ENCODE measurements around the gene CFAP45.
A peak's percentile ranks its signal among the peaks of the same experiment; 100 is the strongest.

The CFAP45 gene

GRCh38 chr1:159918352-159919200 is 18.6 kb upstream of the CFAP45 start:
- H3K4me3 ChIP-seq (ENCODE audit: low read depth, low read length) = no peak overlapping the region
- TF ChIP-seq CTCF (IDR thresholded peaks at IDR 0.05; ENCODE audit: insufficient read depth, low read length, missing control alignments) = no peak
- CTCF ChIA-PET = interaction anchor here (1.5 to 23.7 kb wide), 4 partner anchors 17 to 120 kb away, joined by 3 to 1031 read pairs (median 13); no protein-coding TSS in a partner anchor
- POLR2A ChIA-PET = interaction anchor here (0.5 kb wide), 1 partner anchor 41 kb away, joined by 3 read pairs; no protein-coding TSS in a partner anchor
- no peak for DNase-seq (ENCODE audit: low read depth, low spot score)

- TF ChIP-seq CTCF (IDR thresholded peaks at IDR 0.05; ENCODE audit: insufficient read depth, low read length, missing control alignments) = no peak
- ChIA-PET POLR2A (no interaction called here), CTCF (interaction anchor here (1.5 to 4.5 kb wide), 3 partner anchors 18 to 119 kb away, joined by 3 to 17 read pairs (median 9); no protein-coding TSS in a partner anchor)
- H3K4me3 ChIP-seq (ENCODE audit: low read depth, low read length) = no peak overlapping the region
- DNase-seq (ENCODE audit: low read depth, low spot score) = no peak
These were observed 17.8 kb upstream of the CFAP45 start for GRCh38 chr1:159917533-159918351.

GRCh38 chr1:159916242-159917051 is 16.5 kb upstream of the CFAP45 start:
- no peak for TF ChIP-seq CTCF (IDR thresholded peaks at IDR 0.05; ENCODE audit: insufficient read depth, low read length, missing control alignments)
- peak; percentile 92 for DNase-seq (ENCODE audit: low read depth, low spot score)
- POLR2A ChIA-PET = interaction anchor here (0.7 to 2.3 kb wide), 4 partner anchors 8 to 91 kb away, joined by 3 to 18 read pairs (median 5); partner anchors contain the start of gene TAGLN2
- H3K4me3 ChIP-seq (ENCODE audit: low read depth, low read length) = no peak overlapping the region
- CTCF ChIA-PET = interaction anchor here (0.9 to 4.5 kb wide), 10 partner anchors 11 to 118 kb away, joined by 3 to 18 read pairs (median 6); no protein-coding TSS in a partner anchor

GRCh38 chr1:159915571-159916241 is 15.7 kb upstream of the CFAP45 start:
- CTCF ChIA-PET = interaction anchor here (0.6 to 4.5 kb wide), 9 partner anchors 11 to 117 kb away, joined by 3 to 18 read pairs (median 5); no protein-coding TSS in a partner anchor
- DNase-seq (ENCODE audit: low read depth, low spot score) = no peak
- TF ChIP-seq CTCF (IDR thresholded peaks at IDR 0.05; ENCODE audit: insufficient read depth, low read length, missing control alignments) = no peak
- no peak overlapping the region for H3K4me3 ChIP-seq (ENCODE audit: low read depth, low read length)
- POLR2A ChIA-PET = interaction anchor here (0.7 to 2.3 kb wide), 4 partner anchors 9 to 92 kb away, joined by 3 to 18 read pairs (median 5); partner anchors contain the start of gene TAGLN2

- CTCF ChIA-PET = interaction anchor here (0.9 to 4.5 kb wide), 6 partner anchors 9 to 116 kb away, joined by 3 to 18 read pairs (median 5); no protein-coding TSS in a partner anchor
- no peak overlapping the region for H3K4me3 ChIP-seq (ENCODE audit: low read depth, low read length)
- DNase-seq (ENCODE audit: low read depth, low spot score) = no peak
- POLR2A ChIA-PET = interaction anchor here (1.2 to 2.3 kb wide), 2 partner anchors 10 to 11 kb away, joined by 6 to 18 read pairs; partner anchors contain the start of gene TAGLN2
- TF ChIP-seq CTCF (IDR thresholded peaks at IDR 0.05; ENCODE audit: insufficient read depth, low read length, missing control alignments) = no peak
These were observed 14.5 kb upstream of the CFAP45 start for GRCh38 chr1:159914252-159915018.

Data from AG04449 (cell line).